Hematopoietic multipotent progenitor cell treated with erythropoietin and hydrocortisone succinate and interleukin-3 and kit ligand, for 15 days (in vitro differentiated cells): ENCODE measurements around the gene ZNF776.
A peak's percentile ranks its signal among the peaks of the same experiment; 100 is the strongest.
"Not testable (repeated sequence)": the region's sequence is repeated elsewhere in the genome, so short reads cannot be mapped to it uniquely, and the experiment has no call there.

Experiments
- DNase-seq: peaks from one replicate; pipeline ENCODE4 v3.0.0-alpha.2; 2015; ENCODE audit warnings: low spot score

Gene ZNF776

DNA sequence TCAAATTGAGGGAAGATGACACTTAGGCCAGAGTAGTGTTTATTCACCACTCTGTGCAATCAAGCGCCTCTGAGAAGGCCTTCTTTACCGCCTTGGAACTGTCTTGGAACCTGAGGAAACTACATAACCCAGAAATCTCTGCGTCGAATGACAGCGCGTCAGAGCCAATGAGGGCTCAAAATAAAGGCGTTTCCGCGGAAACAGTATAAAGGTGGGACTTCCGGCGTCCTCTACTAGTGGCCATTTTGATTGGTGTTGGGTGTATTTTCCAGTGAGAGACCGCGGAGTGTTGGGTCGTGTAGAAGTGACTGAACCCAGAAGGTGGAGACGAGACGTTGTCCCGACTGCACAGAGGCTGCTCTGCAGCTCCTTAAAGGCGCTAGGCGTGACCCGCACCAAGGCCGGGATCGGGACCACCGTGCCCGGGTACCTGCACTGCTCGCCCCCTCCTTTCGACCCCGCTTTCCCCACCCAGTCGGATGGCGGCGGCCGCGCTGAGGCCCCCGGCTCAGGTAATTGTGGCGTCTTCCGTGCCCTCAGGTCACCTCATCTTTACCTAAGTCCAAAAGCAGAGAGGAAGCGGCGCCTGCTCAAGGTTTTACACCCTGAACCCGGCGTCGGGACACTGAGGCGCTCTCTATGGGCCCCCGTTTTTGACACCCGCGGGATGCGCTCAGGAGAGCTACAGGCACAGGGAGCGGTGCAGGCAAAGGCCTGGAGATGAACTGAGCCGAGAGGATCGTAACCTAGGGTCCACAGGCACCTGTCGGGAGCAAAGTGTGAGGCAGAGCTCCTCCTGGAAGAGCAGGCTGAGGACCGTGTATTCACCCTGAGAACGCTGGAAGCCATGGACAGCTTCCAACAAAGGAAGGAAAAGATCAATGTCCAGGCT is at the start of gene ZNF776:
TSS of gene ZNF776 (plus strand) at position 236 of the 892 bp plus-strand sequence. CDS start at position 480, 244 bp downstream.
- DNase-seq: peak; percentile 93

DNA sequence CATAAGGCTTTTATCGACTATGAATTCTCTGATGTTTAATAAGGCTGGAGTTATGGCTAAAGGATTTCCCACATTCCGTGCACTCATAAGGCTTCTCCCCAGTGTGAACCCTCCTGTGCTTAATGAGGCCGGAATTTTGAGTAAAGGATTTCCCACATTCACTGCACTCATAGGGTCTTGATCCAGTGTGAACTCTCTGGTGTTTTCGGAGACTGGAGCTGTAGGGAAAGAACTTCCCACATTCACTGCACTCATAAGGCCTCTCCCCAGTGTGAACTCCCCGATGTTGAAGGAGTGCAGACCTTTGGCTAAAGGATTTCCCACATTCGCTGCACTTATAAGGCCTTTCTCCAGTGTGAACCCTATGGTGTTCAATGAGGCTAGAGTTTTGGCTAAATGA is 45.0 kb upstream of the ZNF776 start:
- no peak for DNase-seq

DNA sequence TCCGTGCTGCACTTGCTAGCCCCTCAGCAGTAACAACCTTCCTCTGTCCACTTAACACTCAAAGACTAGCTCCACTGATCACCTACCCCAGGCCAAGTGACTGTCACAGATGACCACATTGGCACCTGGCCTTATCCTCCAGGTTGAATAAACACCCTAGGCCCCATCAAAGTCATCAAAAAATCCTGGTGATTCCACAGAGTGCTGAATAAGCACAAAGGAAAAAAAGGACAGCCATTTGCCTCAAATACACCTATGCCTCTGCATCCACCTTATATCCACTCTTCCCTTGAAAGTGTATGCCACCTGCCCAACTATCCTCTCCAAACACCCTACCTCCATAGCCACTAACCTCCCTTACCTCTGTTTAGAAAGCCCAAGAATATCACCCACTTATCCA is 40.3 kb upstream of the ZNF776 start:
- no peak for DNase-seq

DNA sequence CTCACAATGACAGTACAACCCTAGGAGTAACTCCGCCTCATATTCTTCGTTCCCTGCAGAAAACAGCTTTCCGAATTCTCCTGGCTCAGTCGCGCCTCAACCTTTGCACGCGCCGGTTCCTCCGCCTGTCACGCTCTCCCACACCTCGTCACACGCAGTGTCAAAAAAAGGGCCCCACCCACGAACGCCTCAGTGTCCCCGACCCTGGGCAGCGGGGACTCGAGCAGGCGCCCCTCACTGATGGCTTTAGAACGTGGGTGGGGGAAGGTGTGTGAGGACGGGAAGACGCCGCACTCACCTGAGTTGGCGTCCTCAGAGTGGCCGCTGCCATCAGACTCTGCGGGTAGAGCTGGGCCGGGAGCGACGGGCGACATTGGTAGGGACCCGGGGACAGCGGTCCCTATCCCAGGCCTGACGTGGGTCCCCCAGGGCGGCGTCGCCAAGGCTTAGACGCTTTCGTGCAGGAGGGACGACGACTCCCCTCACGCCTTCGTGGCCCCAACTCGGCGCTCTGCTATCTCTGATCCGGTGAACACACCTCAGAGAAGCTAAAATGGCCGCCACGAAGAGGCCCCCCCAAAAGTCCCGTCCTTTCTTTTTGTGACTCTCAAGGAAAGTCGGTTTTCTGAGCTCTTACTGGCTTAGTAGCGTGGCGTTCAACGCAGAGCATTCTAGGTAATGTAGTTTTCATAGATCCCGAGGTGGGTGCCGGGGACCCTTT is 37.8 kb upstream of the ZNF776 start, which contains the start of gene ZNF154:
TSS of gene ZNF154 (minus strand) at position 564 of the 721 bp plus-strand sequence. CDS start at position 331, 233 bp downstream.
- no peak for DNase-seq

DNA sequence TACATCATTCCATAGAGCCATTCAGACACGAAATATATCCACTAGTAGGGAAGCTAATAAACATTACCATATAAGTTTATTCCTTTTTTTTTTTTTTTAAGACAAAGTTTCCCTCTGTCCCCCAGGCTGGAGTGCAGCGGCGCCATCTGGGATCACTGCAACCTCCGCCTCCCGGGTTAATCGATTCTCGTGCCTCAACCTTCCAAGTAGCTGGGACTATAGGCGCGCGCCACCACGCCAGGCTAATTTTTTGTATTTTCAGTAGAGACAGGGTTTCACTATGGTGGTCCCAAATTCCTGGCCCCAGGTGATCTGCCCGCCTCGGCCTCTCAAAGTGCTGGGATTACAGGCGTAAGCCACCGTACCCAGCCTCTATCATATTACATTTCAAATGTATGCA is 37.0 kb upstream of the ZNF776 start:
- DNase-seq: no peak

DNA sequence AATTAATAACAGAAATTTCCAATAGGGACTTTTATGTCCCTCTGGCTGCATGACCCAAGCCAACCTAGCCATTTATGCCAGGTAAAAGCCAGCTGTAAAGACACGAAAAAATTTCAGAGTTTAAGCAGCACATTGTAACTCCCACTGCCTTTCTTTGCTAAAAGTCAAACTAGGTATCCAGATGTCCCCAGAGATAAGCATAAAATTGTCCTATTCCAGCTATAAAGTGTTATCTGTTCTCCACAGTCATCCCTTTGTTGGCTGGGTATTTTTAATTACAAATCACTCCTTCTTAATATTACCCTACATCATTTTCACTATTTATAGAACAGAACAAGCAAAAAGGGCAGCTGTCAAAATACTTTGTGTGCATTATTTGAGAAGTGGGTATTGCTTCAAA is 34.4 kb upstream of the ZNF776 start:
- DNase-seq: no peak

DNA sequence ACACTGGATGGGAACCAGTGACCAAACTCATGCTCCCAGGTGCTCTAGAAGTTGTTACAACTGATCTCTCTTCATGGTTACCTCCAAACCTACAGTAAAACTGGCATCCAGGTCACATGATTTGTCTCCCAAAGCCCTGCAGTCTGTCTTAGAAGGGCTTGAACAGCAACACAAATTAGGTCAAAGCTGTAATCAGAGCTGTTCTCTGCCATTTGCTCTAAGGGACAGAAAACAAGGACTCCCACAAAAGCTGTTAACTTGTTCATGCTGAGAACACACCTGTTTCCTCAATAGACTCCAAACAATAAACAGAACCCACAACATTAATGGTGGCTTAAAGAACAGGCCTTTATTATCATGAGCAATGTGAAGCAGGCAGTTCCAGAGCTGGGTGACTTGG is 27.2 kb upstream of the ZNF776 start:
- DNase-seq: no peak

DNA sequence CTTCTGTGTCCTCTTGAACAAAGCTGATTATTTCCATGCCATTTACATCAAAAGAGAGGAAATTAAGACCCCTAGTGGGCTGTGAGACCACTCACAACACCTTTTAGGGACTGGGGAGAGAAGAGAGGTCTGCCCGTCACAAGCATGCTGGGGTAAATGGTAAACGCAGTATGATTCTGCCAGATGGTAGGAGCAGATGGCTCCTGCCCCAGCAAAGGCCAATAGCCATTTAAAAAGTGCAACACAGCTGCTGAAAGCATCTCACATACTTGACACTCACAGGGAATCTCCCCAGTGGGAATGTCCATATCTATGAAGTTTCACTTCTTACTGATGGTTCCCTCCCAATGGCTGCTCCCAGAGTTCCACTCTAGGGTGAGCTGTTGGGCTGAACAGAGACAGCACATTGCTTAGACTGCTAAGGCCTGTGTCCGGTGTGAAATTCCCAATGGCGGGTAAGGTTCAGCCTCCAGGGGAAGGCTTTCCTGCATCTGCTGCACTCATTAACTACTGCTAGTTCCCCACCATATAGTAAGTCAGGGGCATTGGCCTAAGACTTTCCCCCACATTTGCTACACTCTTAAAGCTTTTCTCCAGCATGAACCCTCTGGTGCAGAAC is 26.6 kb upstream of the ZNF776 start:
- no peak for DNase-seq

DNA sequence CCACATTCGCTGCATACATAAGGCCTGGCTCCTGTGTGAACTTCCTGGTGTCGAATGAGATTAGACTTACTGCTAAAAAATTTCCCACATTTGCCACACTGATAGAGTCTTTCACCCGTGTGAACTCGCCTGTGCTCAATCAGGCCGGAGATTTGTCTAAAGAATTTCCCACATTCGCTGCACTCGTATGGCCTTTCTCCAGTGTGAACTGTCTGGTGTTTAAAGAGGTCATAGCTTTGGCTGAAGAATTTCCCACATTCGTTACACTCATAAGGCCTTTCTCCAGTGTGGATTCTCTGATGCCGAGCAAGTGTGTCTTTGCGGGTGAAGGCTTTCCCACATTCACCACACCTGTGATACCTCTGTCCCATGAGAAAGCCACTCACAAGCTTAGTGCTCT is 25.7 kb upstream of the ZNF776 start:
- no peak for DNase-seq

DNA sequence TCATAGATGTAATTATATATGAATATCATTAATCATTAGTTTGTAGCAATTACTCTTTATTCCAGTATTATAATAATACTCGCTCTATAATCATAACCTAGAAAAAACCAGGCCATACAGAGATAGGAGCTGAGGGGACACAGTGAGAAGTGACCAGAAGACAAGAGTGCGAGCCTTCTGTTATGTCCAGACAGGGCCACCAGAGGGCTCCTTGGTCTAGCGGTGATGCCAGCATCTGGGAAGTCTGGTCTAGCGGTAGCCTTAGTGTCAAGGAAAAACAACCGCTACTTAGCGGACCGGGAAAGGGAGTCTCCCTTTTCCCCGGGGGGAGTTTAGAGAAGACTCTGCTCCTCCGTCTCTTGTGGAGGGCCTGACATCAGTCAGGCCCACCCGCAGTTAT is 8.3 kb upstream of the ZNF776 start:
- DNase-seq: peak; percentile 11

DNA sequence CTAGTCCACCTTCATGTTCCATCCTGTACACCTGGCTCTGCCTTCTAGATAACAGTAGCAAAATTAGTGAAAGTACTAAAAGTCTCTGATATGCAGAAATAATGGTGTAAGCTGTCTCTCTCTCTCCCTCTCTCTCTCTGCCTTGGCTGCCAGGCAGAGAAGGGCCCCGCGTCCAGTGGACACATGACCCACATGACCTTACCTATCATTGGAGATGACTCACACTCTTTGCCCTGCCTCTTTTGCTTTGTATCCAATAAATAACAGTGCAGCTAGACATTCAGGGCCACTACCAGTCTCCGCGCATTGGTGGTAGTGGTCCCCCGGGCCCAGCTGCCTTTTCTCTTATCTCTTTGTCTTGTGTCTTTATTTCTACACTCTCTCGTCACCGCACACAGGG is 7.8 kb upstream of the ZNF776 start:
- not testable (repeated sequence) for DNase-seq

DNA sequence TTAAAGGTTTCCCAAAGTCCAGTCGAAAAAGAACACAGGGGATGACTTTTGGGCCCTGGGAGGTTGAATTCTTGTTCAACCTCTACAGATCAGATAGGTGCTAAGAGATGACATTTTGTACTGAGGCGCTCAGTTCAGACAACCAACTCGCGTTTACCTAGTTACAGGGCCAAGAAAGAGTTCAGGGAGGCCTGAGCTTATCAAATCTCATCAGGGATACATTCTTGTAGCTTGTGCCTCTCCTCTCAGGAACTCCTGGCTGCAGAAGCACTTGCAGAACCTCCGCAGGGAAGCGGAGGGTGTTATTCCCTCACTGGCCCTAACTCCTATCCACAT is 825 bp downstream of the ZNF776 start:
- no peak for DNase-seq

DNA sequence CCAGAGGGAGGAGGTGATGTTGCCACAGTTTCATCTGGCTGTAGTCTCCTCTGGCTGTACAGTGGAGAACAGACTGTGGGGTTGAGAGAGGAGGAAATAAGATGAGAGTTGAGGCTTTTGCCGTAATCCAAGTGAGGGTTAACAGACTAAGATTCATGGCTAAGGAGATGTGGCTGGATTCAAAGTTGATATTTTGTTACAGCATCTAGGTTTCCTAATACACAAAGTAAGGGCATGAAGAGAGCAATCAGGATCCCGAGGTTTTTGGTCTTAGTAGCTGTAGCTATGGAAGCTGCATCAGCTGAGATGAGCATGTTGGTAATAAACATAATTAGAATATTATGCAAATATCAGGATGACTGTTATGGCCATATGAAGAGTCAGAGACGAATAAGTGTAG is 1.4 kb downstream of the ZNF776 start:
- DNase-seq: no peak

DNA sequence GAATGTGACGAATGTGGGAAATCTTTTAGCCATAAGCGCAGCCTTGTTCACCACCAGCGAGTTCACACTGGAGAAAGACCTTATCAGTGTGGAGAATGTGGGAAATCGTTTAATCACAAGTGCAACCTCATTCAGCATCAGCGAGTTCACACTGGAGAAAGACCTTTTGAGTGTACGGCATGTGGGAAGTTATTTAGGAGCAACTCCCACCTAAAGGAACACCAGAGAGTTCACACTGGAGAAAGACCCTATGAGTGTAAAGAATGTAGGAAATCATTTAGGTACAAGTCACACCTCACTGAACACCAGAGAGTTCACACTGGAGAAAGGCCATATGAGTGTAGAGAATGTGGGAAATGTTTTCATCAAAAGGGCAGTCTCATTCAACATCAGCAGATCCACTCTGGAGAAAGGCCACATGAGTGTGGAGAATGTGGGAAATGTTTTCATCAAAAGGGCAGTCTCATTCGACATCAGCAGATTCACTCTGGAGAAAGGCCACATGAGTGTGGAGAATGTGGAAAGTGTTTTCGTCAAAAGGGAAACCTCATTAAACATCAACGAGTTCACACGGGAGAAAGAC is 7.6 kb downstream of the ZNF776 start:
- DNase-seq: no peak

DNA sequence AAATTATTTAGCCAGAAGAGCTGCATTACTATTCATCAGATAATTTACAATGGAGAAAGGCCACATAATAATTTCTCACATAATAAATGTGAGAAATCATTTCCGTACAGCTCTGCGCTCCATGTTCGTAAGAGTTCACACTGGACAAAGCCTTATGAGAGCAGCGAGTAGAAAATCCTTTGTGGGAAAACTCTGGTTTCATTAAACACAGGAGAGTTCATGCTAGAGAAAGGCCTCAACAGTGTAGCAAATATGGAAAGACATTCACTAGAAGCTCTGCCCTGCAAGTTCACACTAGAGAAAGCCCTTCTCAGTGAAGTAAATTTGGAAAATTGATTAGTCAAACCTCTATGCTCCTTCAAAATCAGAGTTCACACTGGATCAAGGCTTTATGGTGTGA is 8.4 kb downstream of the ZNF776 start:
- no peak for DNase-seq

DNA sequence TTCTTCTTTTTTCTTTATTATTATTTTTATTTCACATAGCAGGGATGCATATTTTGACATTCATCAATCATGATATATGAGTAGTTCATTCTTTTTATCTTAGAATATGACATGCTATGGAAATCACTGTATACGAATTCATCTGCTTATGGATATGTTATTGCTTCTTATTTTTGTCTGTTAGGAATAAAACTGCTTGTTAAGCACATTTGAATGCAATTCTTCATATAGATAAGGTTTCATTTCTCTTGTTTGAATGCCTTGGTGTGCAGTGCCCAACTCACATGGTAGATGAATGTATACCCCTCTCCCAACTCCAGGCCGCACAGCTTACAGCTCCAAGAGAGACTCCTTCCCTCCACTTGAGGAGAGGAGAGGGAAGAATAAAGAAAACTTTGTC is 11.3 kb downstream of the ZNF776 start:
- DNase-seq: no peak

DNA sequence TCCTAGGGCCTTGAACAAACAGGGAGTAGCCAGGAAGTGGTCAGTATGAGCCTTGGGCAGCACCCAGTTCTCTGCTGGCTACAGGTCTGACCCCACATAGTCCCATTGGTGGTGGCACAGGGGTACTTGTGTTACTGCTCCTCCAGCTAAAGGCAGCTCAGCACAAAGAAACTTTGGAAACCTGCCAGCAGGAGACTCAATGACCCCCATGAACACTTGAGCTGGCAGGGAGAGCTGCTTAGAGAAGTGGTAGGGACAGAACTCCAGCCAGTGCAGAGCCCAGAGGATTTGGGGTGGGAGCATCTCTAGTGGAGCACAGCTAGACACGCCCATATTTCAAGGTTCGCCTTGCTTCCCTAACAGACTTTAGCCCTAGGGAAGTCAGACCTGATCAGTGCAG is 12.5 kb downstream of the ZNF776 start:
- no peak for DNase-seq

DNA sequence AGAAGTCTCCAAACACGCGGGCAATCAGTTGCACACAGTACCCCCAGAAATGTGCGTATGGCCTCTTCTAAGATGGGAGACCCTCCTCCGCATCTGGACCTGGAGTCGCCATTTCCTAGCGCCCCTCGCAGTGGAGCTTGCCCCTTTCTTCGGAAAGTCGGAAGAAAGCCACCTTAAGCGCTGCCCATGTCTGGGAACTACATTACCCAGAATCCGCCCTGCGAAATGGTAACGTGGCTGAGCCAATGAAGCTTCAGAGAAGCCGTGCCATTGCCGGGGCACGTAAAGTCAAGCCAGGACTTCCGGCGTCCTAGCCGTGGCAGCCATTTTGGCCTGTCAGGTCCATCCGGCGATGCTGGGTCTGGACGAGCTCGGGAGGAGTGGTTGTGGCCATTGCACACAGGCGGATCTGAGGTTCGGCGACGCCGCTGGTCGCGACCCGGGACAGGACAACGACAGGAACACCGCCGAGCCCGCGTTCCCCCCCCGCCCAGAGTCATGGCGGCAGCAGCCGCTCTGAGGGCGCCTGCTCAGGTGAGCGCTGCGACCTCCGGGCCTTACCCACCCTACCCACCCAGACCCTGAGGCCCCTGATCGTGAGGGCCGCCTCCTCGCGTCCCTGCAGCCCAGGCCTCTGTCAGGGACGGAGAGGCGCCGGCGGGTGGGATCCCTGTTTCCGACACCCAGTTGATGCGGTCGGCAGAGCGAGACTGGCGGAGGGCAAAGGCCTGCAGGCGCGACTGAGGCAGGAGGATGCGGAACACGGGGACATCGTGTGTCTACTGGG is 22.9 kb downstream of the ZNF776 start, which contains the start of gene ZNF586:
TSS of gene ZNF586 (plus strand) at position 332 of the 787 bp plus-strand sequence. CDS start at position 499, 167 bp downstream.
- peak; percentile 91 for DNase-seq

DNA sequence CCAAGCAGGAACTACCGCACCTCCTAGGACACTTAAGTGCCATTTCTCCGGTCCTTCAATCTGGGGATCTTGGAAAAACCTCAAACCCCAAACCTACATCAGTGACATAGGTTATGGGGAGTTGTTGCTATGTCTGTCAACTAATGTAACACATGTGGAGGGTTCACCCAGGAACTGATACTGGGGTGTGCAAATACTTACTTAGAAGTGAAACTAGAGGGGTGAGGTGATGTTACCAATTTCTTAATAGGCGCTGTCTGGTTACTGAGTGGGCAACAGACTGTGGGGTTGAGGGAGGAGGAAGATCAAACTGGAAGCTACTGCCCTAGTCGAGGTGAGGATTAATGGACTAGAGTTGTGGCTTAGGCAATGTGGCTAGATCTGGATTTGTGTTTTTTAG is 24.8 kb downstream of the ZNF776 start:
- no peak for DNase-seq

DNA sequence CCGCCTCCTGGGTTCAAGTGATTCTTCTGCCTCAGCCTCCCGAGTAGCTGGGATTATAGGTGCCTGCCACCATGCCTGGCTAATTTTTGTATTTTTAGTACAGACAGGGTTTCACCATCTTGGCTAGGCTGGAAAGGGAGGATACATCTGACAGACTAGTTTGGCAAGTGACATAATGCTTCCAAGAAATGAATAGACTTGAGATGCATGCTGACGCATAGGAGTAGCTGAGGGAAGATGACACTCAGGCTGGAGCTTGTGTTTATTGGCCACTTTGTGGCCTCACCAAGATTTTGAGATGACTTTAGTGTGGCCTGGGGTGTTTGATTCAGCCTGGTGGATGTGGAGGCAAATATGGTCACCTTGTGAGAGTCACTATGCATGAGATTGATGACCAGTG is 26.9 kb downstream of the ZNF776 start:
- DNase-seq: no peak

DNA sequence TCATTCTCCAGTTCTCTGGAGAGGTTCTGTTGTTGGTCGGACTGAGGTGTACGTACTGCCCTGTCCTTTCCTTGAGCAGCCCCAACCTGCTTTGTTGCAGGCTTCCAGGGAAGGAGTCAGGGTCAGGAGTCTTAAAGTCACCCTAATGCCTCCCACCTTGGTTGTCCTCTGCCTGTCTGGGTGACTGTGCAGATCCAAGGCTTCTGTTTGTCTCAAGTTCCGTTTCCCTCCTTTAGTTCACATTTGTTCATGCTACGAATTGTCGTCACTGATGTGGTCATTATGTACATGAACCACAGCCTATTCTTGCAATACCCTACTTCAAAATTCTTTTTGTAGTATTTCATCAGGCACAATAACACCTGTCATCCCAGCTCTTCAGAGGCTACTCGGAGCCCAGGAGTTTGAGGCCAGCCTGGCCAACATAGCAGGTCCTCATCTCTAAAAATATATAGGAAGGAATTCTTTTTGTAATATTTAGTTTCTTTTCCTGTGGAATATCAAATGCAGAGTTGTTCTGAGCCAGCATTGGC is 30.2 kb downstream of the ZNF776 start:
- no peak for DNase-seq
